Astrocyte (in vitro differentiated cells and primary cell): ENCODE data around the gene RGN.

Experiments used
- CTCF ChIP-seq: IDR thresholded peaks from 2 replicates; pipeline ENCODE4 v1.5.1; 2011; ENCODE audit warnings: low read depth, mild to moderate bottlenecking, inconsistent platforms, low read length, moderate library complexity; ENCODE audit not compliant: insufficient read depth
- EZH2 ChIP-seq: IDR thresholded peaks from 2 replicates; pipeline ENCODE4 v1.6.1; 2012; ENCODE audit warnings: mild to moderate bottlenecking, low read length, inconsistent platforms; ENCODE audit not compliant: insufficient read depth

- TF ChIP-seq CTCF (no peak), EZH2 (no peak)
These were observed 15.1 kb upstream of the RGN start for GRCh38 chrX:47063179-47063578.
